OCI-LY7 (cell line): Measurements from ENCODE around the gene SPRED2. TPM values are rescaled to one million over a fixed set of nuclear protein-coding genes. Genes with fewer than 3 reads are reported as not detected.
A peak's percentile ranks its signal among the peaks of the same experiment; 100 is the strongest.

ENCODE experiments used
- BruUV-seq: library from RNA; stranded (reverse); fragments of 400-500 nt; replicated peaks from 2 replicates; lab custom pipeline; 2021; lab: Mats Ljungman, UMichigan
- CTCF ChIA-PET: fragments of 300-600 bp; sonication (Branson Sonifier 250); formaldehyde crosslinking; loops from one replicate; lab custom pipeline; 2022; ENCODE audit warnings: antibody characterized with exemption; ENCODE audit not compliant: unreplicated experiment; lab: Charles Lee
- POLR2A ChIA-PET: fragments of 300-600 bp; sonication (Branson Sonifier 250); formaldehyde crosslinking; loops from one replicate; lab custom pipeline; 2022; ENCODE audit warnings: antibody characterized with exemption; lab: Charles Lee
- DNase-seq: peaks from one replicate; pipeline ENCODE4 v3.0.0-alpha.2; 2015; ENCODE audit warnings: low spot score
- H2AFZ ChIP-seq: fragments of 200-600 bp; sonication (generic), shearing (Covaris generic); 2 replicates; pipeline ENCODE4 v1.6.1; 2014; ENCODE audit warnings: mild to moderate bottlenecking, antibody characterized with exemption, low read length, moderate library complexity
- H3K27ac ChIP-seq: fragments of 200-600 bp; sonication (generic); 2 replicates; pipeline ENCODE4 v1.5.1; 2014; ENCODE audit warnings: mixed run types, low read depth, mild to moderate bottlenecking, moderate library complexity, low read length, inconsistent platforms; ENCODE audit not compliant: poor library complexity, severe bottlenecking
- H3K36me3 ChIP-seq: fragments of 200-600 bp; sonication (generic); 2 replicates; pipeline ENCODE4 v1.6.1; 2014; ENCODE audit warnings: mild to moderate bottlenecking, antibody characterized with exemption, low read length, moderate library complexity, mixed read lengths; ENCODE audit not compliant: insufficient read depth
- H3K4me1 ChIP-seq: fragments of 200-600 bp; sonication (generic); 2 replicates; pipeline ENCODE4 v1.5.1; 2014; ENCODE audit warnings: mild to moderate bottlenecking, low read length; ENCODE audit not compliant: insufficient read depth, poor library complexity, severe bottlenecking
- H3K4me2 ChIP-seq: fragments of 200-600 bp; sonication (generic); 2 replicates; pipeline ENCODE4 v1.6.1; 2014; ENCODE audit warnings: mild to moderate bottlenecking, low read length
- H3K4me3 ChIP-seq: fragments of 200-600 bp; sonication (generic); 2 replicates; pipeline ENCODE4 v1.5.1; 2014; ENCODE audit warnings: mild to moderate bottlenecking, low read depth, low read length; ENCODE audit not compliant: poor library complexity, severe bottlenecking
- H3K79me2 ChIP-seq: fragments of 200-600 bp; sonication (generic); 2 replicates; pipeline ENCODE4 v1.6.1; 2016; ENCODE audit warnings: low read depth, mild to moderate bottlenecking, low read length, moderate library complexity, mixed read lengths; ENCODE audit not compliant: insufficient read depth
- H3K9me2 ChIP-seq: fragments of 200-600 bp; sonication (generic); 2 replicates; pipeline ENCODE4 v1.6.1; 2016; ENCODE audit warnings: mild to moderate bottlenecking, low read length, mixed read lengths; ENCODE audit not compliant: insufficient read depth
- H3K9me3 ChIP-seq: fragments of 200-600 bp; sonication (generic); 2 replicates; pipeline ENCODE4 v1.6.1; 2014; ENCODE audit warnings: mild to moderate bottlenecking, mixed run types, low read length, mixed read lengths
- H4K20me1 ChIP-seq: fragments of 200-600 bp; sonication (generic); 2 replicates; pipeline ENCODE4 v1.6.1; 2014; ENCODE audit warnings: mild to moderate bottlenecking, antibody characterized with exemption, low read length, moderate library complexity, mixed read lengths; ENCODE audit not compliant: insufficient read depth
- EZH2phosphoT487 ChIP-seq: fragments of 200-600 bp; sonication (generic); IDR thresholded peaks from 2 replicates; pipeline ENCODE4 v1.6.1; 2018; ENCODE audit warnings: low read depth, borderline replicate concordance, mild to moderate bottlenecking, mixed run types, antibody characterized with exemption, low read length, moderate library complexity, mixed read lengths
- intact Hi-C: fragments of 100-400 bp; cut with micrococcal nuclease; formaldehyde crosslinking; loops from one replicate; pipeline ENCODE4 v1.10.0; 2022; ENCODE audit not compliant: unreplicated experiment
- total RNA-seq, 2 experiments: library from RNA; depleted of rRNA in 1 of 2; stranded (reverse); fragments of >200 nt in 1 of 2; shearing (Covaris generic) in 1 of 2; gene quantifications; 2 replicates each; pipeline ENCODE4 v1.2.3, GENCODE V29; 2014 to 2022
- TF ChIP-seq, protein P1 (sequence below): fragments of 200-600 bp; sonication (generic); conservative IDR thresholded peaks from 2 replicates; pipeline ENCODE4 v1.5.1; 2014; ENCODE audit warnings: mild to moderate bottlenecking, antibody characterized with exemption, low read length, moderate library complexity, mixed read lengths

Gene SPRED2
- total RNA-seq, 2 experiments from 2014 or later = 8.0 to 49.1 TPM

DNA sequence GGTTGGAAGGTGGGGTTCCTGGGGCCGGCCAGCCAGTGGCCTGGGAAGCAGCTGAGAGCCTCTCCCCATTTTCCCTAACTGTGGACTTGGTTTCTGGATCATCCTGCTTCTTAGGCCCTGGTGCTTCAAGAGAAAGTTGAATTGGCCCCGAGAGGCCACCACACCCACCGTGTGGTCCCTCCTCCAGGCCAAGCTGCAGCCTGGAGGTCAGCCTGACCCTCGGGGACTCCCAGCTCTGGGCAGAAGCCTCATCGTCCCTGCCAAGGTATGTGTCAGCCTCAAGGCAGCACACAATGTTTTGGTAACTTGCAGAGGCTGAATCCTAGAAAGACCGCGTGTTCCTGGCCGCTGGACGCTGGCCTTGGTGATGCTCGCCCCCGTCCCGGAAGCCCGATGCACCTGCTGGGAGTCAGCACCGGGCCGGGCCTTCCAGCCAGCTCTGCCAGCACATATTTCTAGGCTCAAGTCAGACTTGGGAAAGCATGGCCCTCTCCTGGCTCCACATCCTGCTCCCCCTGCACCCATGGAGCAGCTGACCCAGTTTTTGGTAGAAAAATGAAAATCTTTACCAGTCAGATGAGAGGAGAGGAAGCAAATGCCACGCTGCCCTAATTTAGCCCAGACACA is 132.2 kb downstream of the SPRED2 start:
- H2AFZ ChIP-seq = peak overlapping the region; percentile 13; the same call in 1 of the 2 replicates
- peak overlapping the region; percentile 79 for H3K4me2 ChIP-seq
- no peaks in the 10 kb centered on the region for H4K20me1 ChIP-seq
- intact Hi-C loops = loop anchor here (2.0 to 5.0 kb wide), 3 partner anchors 51 to 252 kb away; no protein-coding TSS in a partner anchor
- H3K9me3 ChIP-seq = no peaks in the 10 kb centered on the region
- TF ChIP-seq, protein P1, sequence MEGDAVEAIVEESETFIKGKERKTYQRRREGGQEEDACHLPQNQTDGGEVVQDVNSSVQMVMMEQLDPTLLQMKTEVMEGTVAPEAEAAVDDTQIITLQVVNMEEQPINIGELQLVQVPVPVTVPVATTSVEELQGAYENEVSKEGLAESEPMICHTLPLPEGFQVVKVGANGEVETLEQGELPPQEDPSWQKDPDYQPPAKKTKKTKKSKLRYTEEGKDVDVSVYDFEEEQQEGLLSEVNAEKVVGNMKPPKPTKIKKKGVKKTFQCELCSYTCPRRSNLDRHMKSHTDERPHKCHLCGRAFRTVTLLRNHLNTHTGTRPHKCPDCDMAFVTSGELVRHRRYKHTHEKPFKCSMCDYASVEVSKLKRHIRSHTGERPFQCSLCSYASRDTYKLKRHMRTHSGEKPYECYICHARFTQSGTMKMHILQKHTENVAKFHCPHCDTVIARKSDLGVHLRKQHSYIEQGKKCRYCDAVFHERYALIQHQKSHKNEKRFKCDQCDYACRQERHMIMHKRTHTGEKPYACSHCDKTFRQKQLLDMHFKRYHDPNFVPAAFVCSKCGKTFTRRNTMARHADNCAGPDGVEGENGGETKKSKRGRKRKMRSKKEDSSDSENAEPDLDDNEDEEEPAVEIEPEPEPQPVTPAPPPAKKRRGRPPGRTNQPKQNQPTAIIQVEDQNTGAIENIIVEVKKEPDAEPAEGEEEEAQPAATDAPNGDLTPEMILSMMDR = no peak
- TF ChIP-seq EZH2phosphoT487 = no peak
- peak overlapping the region; percentile 44 for H3K4me3 ChIP-seq
- H3K9me2 ChIP-seq = no peaks in the 10 kb centered on the region
- peak overlapping the region; percentile 86 for H3K27ac ChIP-seq
- CTCF ChIA-PET = interaction anchor here (1.0 kb wide), 1 partner anchor 60 kb away, joined by 4 read pairs; no protein-coding TSS in a partner anchor
- H3K36me3 ChIP-seq = no peaks in the 10 kb centered on the region
- BruUV-seq = no TSS peak
- no peaks in the 10 kb centered on the region for H3K79me2 ChIP-seq
- DNase-seq = no peak
- H3K4me1 ChIP-seq = peaks cover 50% of the 10 kb centered on the region
- POLR2A ChIA-PET = interaction anchor here (0.7 to 1.7 kb wide), 9 partner anchors 22 to 242 kb away, joined by 3 to 8 read pairs (median 4); no protein-coding TSS in a partner anchor

DNA sequence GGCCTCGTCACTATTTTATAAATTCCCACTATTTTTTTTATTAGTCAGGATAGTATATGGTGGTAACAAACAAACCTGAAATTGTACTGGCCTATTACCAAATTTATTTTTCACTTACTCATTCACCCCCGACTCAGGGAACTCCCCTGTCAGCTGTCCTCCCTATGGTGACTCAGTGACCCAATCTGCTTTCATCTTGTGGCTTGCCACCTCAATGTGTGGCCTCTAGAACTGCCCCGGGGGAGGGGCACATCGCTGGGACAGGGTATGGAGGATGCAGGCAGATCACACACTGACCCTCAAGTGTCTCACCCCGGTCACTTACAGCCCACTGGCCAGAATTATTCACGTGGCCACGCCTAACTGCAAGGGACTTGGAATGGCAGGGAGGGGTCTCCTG is 133.2 kb downstream of the SPRED2 start:
- no peaks in the 10 kb centered on the region for H3K9me3 ChIP-seq
- TF ChIP-seq, protein P1 = no peak
- TF ChIP-seq EZH2phosphoT487 = no peak
- no TSS peak for BruUV-seq
- intact Hi-C loops = no loop called here
- no peaks in the 10 kb centered on the region for H3K9me2 ChIP-seq
- no peak overlapping the region for H3K27ac ChIP-seq
- no peak overlapping the region for H2AFZ ChIP-seq
- H3K36me3 ChIP-seq = no peaks in the 10 kb centered on the region
- POLR2A ChIA-PET = interaction anchor here (0.9 to 1.6 kb wide), 4 partner anchors 21 to 103 kb away, joined by 3 to 5 read pairs (median 3); no protein-coding TSS in a partner anchor
- DNase-seq = no peak
- no peaks in the 10 kb centered on the region for H4K20me1 ChIP-seq
- no peak overlapping the region for H3K4me2 ChIP-seq
- H3K79me2 ChIP-seq = no peaks in the 10 kb centered on the region
- no peak overlapping the region for H3K4me3 ChIP-seq
- CTCF ChIA-PET = no interaction called here
- H3K4me1 ChIP-seq = peaks cover 50% of the 10 kb centered on the region

DNA sequence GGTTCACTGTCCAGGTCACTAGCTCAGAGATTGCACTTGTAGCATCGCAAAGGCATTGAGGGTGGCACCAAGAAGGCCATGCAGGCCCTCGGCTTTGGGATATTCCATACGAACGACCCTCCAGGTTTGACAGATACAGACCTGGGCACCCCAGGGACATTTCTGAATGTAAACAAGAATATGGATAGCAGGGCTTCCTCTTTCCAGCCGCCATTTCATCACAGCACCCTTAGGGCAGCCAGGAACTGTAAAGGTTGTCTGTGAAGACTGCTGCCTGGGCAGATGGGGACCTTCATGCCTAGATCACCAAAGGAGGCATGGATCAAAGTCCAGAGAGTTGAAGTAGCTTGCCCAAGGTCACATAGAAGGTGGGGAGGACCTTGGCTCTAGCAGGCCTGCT is 134.3 kb downstream of the SPRED2 start:
- Histone ChIP-seq H3K27ac (no peak overlapping the region), H4K20me1 (no peaks in the 10 kb centered on the region), H2AFZ (no peak overlapping the region), H3K9me2 (no peaks in the 10 kb centered on the region), H3K4me3 (no peak overlapping the region), H3K36me3 (no peaks in the 10 kb centered on the region), H3K4me2 (no peak overlapping the region), H3K4me1 (peaks cover 46% of the 10 kb centered on the region), H3K79me2 (no peaks in the 10 kb centered on the region), H3K9me3 (no peaks in the 10 kb centered on the region)
- ChIA-PET CTCF (no interaction called here), POLR2A (interaction anchor here (0.6 to 1.6 kb wide), 2 partner anchors 11 to 74 kb away, joined by 3 to 8 read pairs; no protein-coding TSS in a partner anchor)
- intact Hi-C loops = no loop called here
- TF ChIP-seq, protein P1 = no peak
- no peak for TF ChIP-seq EZH2phosphoT487
- DNase-seq = no peak
- no TSS peak for BruUV-seq
